Medulla oblongata (tissue), 1 donor: ENCODE data around the gene TMCO4.

Experiments used
- DNase-seq: peaks from one replicate; pipeline ENCODE4 v3.0.0-alpha.2; 2015; ENCODE audit errors: extremely low spot score

Gene TMCO4

GRCh38 chr1:19749685-19750084 is 50.0 kb downstream of the TMCO4 start:
- no peak for DNase-seq

GRCh38 chr1:19747761-19748160 is 52.0 kb downstream of the TMCO4 start:
- no peak for DNase-seq

DNA sequence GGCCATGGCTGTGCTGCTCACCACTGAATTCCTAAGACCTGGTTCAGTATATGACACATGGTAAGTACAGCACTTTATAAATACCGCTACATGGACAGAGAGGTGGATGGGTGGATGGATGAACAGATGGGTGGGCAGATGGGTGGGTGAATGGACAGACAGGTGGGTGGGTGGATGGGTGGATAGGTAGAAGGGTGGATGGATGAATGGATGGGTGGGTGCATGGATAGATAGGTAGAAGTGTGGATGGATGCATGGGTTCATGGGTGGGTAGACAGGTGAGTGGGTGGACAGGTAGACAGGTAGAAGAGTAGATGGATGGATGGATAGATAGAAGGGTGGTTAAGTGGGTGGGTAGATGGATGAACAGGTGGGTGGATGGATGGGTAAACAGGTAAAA is 54.8 kb downstream of the TMCO4 start:
- DNase-seq = no peak

GRCh38 chr1:19744335-19744743 is 55.4 kb downstream of the TMCO4 start:
- DNase-seq = no peak

DNA sequence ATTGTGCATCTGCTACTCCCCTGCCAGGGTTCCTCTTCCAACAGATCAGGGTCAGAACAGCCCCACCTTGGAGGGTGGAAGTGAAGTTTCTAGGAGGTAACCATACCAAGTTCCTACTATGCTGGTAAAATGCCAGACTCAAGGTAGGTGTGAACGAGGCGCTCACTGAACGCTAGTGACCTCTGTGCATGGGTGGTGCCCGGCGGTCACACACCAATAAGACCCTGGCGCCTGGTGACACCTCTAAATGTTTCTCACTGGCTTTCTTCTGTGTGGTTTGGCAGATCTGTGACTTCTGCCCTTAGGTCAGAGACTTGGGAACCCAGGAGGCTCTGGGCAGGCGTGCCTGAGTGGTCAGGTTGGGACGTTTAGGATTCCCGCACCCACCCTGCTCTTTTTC is 55.9 kb downstream of the TMCO4 start:
- DNase-seq = no peak

GRCh38 chr1:19743180-19743579 is 56.5 kb downstream of the TMCO4 start:
- DNase-seq = no peak

GRCh38 chr1:19739628-19740027 is 60.1 kb downstream of the TMCO4 start:
- no peak for DNase-seq

GRCh38 chr1:19738669-19739068 is 61.0 kb downstream of the TMCO4 start:
- no peak for DNase-seq

GRCh38 chr1:19738076-19738475 is 61.6 kb downstream of the TMCO4 start:
- no peak for DNase-seq

DNA sequence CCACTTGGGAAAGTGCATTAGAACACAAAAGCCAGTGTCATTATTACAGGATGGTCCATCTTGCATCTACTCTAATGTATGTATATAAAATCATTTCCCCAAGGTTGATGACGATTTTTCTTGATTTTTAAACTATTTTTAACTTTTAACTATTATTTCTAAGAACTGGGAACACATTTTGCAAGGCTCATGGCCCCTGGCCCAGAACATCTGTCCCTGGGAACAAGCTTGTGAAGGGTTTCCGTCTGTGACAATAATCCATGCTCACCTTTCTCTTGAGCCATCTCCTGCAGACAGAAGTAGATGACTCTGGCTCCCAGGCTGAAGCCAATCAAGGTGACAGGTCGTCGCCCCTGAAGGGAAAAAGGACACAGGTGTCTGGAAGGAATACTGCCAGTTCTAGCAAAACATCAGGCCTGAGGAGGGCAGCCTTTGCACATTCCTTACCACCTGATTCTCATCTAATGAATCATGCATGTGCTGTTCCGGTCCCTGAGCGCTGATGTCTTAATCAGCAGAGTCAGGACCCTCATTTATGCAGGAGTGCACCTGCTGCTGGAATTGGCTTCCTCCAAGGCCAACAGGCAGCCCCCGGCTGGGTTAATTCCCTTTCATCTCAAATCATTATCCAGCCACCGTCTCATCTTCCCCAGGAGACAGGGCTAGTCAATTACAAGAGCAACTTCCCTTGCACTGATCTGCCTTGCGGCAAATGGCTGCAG is 62.5 kb downstream of the TMCO4 start:
- no peak for DNase-seq

- peak; percentile 24 for DNase-seq
Measured at GRCh38 chr1:19735440-19736127, 64.1 kb downstream of the TMCO4 start.

GRCh38 chr1:19734472-19734999 is 65.2 kb downstream of the TMCO4 start:
- no peak for DNase-seq

DNA sequence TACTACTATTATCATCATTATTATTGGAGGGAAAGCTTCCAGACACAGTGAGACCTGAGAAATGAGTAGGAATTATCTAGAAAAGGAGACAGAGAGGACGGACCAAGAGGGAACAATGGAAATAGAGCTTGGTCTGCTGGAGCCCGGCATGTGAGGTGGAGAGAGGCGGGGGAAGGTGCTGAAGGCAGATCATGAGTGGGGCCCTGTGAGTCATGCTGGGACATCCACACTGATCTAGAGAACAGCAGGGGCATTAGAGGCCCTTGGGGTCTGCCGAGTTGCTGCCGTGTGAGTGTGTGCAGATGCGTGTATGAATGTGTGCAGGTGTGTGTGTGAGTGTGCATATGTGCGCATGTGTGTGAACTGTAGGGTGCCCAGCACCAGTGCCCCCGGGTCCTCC is 65.7 kb downstream of the TMCO4 start:
- no peak for DNase-seq

- DNase-seq = no peak
Measured at GRCh38 chr1:19733615-19734014, 66.1 kb downstream of the TMCO4 start.

DNA sequence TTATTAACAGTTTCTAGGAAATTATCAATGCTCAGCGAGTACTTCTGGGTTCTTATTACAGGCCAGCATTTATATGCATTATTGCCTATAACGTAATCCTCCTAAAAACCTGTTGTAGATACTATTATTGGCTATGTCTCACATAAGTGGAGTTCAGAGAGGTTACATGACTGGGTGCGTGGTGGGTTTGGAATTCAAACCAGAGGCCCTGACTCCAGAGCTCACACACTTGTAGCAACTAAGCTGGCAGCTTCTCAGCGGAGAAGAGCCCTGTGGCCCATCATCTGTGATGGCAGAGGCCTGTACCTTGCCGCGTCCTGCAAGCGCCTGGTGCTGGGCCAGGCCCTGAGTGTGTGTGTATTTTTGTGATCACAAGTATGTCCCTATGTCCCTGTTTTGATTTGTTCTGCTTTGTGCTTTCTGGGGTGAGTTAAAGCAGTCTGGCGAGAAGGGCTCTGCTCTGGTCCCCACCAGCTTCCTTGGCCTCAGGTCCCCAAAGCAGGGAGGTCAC is 68.3 kb downstream of the TMCO4 start:
- no peak for DNase-seq

DNA sequence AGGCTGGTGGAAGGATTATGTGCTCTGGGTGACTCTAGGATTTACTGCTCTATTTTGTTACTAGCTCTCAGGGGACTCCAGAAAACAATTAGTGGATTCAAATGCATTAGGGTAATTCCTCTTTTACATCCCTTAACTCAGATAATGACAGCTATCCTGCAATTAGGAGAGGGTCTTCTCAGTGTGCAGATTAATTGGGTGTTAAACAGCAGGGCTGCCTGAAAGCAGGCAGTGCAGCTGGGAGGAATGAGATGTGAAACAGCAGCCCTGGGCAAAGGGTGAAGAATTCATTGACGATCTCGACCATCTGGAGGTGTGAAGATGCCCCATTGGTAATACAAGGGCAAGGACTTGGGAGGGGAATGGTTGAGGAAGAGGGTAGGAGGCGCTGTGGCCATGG is 68.9 kb downstream of the TMCO4 start:
- no peak for DNase-seq

DNA sequence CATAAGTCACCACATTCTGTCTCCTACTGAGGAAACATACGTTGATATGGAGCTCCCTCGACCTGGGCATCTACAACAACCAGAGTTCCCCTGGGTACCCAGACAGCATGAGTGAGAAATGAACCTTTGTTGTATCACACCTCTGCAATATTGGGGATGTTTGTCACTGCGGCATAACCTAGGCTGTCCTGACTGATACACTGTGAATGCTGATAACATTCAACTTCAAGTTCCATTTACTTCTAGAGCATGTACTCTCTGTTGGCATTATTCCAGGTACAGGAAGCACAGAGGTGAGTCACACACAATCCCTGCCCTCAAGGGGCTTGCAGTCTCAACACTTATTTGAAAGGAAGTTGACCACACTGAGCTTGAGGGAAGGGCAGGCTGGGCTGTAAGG is 69.5 kb downstream of the TMCO4 start:
- DNase-seq = no peak

DNA sequence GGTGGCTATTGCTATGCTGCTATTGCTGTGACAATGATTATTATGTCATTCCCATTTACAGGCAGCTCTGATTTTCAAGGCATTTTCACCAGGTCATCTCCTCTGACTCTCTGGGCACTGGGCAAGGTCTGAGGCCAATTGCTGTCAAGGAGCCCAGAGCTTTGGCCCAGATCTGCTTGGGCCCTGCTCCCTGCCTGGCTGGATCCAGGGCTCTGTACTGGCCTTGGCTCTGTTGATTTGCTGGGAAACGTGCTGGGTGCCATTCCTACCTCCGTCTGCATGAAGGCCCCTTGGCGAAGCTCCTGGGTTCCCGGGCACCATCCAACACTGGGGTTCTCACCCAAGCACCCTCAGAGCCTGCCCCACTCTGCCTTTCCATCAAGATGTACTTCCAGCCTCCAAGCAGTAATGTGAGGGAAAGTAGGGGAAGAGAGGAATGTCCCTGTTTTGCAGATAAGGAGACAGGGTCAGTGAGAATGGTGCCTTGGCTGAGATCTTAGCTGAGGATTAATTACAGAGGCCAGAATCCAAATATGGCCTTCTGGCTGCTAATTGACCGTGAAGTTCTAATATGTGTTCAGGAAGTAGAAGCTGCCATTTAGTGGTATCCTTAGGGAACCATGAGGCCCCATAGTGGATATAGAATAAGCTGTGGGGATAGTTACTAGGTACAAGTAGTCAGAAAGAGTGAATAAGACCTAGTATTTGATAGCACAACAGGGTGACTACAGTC is 71.1 kb downstream of the TMCO4 start:
- DNase-seq = peak; percentile 26

GRCh38 chr1:19725606-19726005 is 74.1 kb downstream of the TMCO4 start:
- no peak for DNase-seq

GRCh38 chr1:19723874-19724273 is 75.8 kb downstream of the TMCO4 start:
- no peak for DNase-seq

DNA sequence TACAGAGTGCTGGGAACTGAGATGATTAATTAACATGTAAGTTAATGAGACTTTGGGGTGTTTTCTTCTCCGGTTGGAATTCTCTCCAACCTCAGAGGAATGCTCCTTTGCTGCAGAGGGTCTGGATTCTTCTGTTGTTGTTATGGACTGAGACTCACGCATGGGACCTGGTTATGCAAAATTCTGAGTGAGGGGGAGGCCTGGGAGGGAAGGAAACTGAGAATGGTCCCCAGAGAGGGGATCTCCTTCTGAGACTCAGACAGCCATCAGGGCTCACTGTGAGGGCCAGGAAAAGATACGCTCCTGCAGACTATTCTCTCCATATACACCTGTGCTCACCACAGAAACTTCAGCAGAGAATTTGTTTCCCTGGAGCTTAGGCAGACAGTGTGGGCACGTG is 78.7 kb downstream of the TMCO4 start:
- DNase-seq = no peak

- no peak for DNase-seq
Measured at GRCh38 chr1:19720174-19720573, 79.5 kb downstream of the TMCO4 start.
